HFF-Myc (cell line): ENCODE measurements around the gene SLC12A7.
"Not testable (repeated sequence)": the region's sequence is repeated elsewhere in the genome, so short reads cannot be mapped to it uniquely, and the experiment has no call there.

Experiments
- DNase-seq: peaks from one replicate; pipeline ENCODE4 v3.0.0-alpha.2; 2011; ENCODE audit warnings: low read depth; ENCODE audit errors: extremely low read depth
- H3K4me3 ChIP-seq: replicated peaks from 2 replicates; pipeline ENCODE4 v1.5.1; 2011; ENCODE audit warnings: low read depth, mild to moderate bottlenecking, control low read depth, low read length
- TF ChIP-seq, protein P1 (sequence below): IDR thresholded peaks from 2 replicates; pipeline ENCODE4 v1.5.1; 2012; ENCODE audit warnings: mild to moderate bottlenecking, low read depth, low read length, control low read depth; ENCODE audit errors: missing control alignments

The SLC12A7 gene

DNA sequence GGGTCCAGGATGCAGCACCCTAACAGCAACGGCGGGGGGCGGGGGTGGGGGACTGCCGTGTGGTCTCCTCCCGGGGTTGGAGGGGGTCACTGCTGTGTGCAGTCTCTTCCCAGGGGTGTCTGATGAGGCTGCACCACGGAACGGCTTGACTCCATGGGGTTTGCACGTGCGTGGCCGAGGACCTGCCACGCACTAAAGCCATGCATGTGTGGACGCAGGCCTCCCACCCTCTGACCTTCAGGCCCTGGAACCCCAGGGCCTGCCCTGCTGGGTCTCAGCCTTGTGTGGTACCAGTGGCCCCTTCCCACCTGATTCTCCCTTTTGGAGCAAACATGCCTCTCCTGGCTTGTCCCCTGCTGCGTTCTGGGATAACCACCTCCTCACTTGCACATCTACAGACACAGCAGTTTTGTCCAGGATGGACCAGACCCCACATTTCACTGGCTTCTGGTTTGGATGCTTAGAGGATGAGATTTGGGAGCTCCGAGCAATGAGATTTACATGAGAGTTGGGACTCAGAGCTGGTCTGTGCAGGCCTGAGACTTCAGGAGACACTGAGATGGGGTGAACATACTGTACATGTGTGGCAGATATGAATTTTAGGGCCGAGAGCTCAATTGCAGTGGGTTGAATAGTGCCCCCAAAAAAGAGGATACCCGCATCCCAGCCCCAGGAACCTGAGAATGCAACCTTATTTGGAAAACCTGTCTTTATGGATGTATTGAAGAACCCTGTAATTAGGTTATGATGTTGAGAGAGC lies 45.8 kb downstream of the SLC12A7 start:
- DNase-seq = no peak
- no peak overlapping the region for H3K4me3 ChIP-seq
- TF ChIP-seq, protein P1, sequence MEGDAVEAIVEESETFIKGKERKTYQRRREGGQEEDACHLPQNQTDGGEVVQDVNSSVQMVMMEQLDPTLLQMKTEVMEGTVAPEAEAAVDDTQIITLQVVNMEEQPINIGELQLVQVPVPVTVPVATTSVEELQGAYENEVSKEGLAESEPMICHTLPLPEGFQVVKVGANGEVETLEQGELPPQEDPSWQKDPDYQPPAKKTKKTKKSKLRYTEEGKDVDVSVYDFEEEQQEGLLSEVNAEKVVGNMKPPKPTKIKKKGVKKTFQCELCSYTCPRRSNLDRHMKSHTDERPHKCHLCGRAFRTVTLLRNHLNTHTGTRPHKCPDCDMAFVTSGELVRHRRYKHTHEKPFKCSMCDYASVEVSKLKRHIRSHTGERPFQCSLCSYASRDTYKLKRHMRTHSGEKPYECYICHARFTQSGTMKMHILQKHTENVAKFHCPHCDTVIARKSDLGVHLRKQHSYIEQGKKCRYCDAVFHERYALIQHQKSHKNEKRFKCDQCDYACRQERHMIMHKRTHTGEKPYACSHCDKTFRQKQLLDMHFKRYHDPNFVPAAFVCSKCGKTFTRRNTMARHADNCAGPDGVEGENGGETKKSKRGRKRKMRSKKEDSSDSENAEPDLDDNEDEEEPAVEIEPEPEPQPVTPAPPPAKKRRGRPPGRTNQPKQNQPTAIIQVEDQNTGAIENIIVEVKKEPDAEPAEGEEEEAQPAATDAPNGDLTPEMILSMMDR = no peak

DNA sequence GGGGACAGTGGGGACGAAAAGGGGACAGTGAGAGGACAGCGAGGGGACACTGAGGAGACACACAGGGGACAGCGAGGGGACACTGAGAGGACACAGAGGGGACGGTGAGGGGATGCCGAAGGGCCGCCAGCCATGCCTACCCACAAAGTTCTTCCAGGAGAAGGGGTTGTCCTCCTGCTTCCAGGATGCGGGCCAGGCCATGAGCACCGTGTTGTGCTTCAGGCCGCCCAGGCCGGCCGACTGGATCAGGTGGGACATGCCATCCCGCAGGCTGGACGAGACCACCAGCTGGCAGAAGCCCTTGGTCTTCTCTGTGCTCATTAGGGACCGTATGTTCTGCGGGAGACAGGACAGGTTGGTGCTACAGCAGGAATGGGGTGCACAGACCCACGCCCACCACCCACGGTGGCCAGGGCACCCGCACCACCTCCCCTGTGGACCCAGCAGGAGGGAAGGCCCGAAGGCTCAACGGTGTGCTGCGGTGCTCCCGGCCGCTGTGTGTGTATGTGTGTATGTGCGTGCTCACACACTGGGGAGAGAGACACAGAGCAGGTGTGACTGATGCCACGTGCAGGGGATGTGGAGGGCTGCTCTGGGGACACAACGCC lies 46.6 kb downstream of the SLC12A7 start:
- DNase-seq = no peak
- H3K4me3 ChIP-seq = no peak overlapping the region
- TF ChIP-seq, protein P1 = no peak

DNA sequence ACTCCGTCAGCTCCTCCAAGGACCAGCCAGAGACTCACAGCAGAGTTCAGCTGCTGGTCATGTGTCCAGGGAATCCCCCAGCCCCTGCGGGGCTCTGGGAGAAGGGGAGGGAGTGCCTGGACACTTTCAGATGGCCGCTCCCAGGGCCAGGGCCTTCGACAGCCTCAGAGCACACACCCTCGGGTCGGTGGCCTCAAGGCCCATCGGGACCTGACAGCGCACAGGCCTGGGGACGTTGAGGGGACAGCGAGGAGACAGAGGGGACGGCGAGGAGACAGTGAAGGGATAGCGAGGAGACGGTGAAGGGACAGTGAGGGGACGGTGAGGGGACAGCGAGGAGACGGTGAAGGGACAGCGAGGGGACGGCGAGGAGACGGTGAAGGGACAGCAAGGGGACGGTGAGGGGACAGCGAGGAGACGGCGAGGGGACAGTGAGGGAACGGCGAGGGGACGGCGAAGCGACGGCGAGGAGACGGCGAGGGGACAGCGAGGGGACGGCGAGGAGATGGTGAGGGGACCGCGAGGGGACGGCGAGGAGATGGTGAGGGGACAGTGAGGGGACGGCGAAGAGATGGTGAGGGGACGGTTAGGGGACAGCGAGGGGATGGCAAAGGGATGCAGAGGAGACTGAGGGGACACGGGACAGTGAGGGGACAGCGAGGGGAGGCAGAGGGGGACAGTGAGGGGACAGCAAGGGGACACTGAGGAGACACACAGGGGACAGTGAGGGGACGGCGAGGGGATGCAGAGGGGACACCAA lies 47.3 kb downstream of the SLC12A7 start:
- TF ChIP-seq, protein P1 = no peak
- H3K4me3 ChIP-seq = no peak overlapping the region
- DNase-seq = no peak

DNA sequence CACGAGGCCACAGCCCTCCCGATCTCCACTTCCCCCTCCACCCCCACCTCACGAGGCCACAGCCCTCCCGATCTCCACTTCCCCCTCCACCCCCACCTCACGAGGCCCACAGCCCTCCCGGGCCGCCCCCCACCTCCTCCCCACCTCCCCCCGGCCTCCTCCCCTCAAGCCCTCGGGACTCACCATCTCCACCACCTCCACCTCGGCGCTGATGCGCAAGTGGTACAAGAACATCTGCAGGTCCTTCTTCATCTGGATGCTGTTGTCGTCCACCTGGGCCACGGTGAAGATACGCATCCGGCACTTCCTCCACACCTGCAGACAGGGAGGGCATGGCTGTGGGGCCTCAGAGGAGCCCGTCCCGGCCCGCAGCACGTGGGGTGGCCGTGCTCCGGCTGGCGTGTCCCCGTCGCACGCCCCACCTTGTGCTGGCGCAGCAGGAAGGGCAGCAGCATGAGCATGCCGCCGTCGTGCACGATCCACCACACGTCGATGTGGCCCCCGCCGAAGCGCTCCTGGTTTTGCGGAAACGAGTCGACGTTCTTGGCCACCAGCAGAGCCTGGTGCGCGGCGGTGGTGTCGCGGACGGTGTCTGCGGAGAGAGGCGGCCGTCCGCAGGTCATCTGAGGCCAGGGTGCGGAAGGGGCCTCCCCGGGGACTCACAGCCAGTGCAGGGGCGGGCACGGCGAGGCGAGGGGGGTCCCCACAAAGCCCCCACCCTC lies 48.0 kb downstream of the SLC12A7 start:
- no peak overlapping the region for H3K4me3 ChIP-seq
- TF ChIP-seq, protein P1 = no peak
- no peak for DNase-seq

DNA sequence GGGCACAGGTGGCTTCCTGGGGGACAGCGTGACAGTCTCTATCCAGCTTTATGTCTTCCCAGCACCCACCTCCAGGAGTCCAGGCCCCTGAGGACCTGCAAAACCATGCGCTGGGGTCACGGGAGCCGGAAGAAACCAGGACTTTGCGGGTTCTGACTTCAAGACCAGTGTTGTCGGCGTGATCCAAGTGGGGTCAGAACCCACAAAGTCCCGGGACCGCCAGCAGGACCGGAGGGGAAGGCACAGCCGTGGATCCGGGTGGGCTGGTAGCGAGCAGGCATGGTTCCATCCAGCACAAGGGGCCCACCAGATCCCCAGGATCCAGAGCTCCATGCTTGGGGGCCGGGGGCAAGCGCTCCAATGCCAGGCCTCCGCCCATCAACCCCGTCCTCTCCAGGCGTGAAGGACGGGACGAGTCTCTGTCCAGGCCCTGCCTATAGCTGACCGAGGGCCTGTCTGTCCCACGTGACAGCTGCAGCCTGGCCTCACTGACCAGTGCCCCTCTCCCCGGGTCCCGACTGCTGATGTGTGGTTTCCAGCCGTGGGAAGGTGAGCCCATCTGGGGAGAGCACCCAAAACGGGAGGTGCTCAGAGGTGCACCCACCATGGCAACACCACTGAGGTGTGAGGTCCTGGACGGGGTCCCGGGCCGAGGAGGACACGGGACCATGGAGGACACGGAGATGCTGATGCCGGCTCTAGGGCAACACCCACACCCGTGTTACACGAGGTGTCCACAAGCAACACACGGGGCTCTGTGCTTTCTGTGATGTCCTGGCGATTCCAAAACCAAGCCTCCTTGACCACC lies 48.9 kb downstream of the SLC12A7 start:
- DNase-seq = no peak
- H3K4me3 ChIP-seq = no peak overlapping the region
- TF ChIP-seq, protein P1 = no peak

DNA sequence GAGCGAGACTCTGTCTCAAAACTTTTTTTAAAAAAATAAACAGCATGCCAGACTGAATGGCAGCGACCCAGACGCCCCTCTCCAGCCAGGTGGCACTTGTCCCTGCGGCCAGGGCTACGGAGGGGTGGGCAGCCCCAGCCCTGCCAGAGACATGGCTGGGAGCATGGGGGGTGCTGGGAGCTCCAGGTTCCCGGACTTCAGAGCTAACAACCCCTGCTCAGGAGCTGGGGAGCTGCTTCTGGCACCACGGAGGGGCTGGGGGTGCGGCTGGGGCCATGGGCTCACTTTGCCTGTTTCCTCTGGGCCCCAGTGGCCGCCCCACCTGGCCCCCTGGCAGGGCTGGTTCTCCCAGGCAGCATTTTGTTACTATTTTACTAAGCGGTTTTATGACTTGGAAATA lies 49.9 kb downstream of the SLC12A7 start:
- no peak for DNase-seq
- H3K4me3 ChIP-seq = no peak overlapping the region
- TF ChIP-seq, protein P1 = no peak

DNA sequence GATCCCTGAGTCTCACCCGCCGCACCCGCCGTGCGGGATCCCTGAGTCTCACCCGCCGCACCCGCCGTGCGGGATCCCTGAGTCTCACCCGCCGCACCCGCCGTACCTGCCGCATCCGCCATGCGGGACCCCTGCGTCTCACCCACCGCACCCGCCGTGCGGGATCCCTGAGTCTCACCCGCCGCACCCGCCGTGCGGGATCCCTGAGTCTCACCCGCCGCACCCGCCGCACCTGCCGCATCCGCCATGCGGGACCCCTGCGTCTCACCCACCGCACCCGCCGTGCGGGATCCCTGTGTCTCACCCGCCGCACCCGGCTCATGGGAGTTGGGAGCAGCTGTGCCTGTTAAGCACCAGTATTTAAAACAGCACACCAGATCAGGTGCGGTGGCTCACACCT lies 50.6 kb downstream of the SLC12A7 start:
- H3K4me3 ChIP-seq, DNase-seq: not testable (repeated sequence)
